CD14-positive monocyte (primary cell): Measurements from ENCODE around the gene APBB1. TPM values are rescaled to one million over a fixed set of nuclear protein-coding genes. Genes with fewer than 3 reads are reported as not detected.

Experiments used
- DNase-seq, 3 donors: peaks; one replicate each; pipeline ENCODE4 v3.0.0-alpha.2; 2011 to 2022
- H2AFZ ChIP-seq: 2 replicates; pipeline ENCODE4 v1.6.0; 2012; ENCODE audit warnings: mild to moderate bottlenecking, low read depth, low read length, inconsistent platforms; ENCODE audit not compliant: insufficient read depth, poor library complexity, severe bottlenecking
- H3K27ac ChIP-seq, 2 donors: 1 replicate in 1 of 2; 2 replicates in 1 of 2; pipeline ENCODE4 v1.5.1; 2012 to 2013; ENCODE audit warnings: low read length in 2 of 2, control low read depth in 1 of 2, inconsistent platforms in 1 of 2, low read depth in 1 of 2, mild to moderate bottlenecking in 1 of 2
- H3K27me3 ChIP-seq, 2 donors: one replicate each; pipeline versions ENCODE4 v1.6.0 to v1.6.1; 2011 to 2013; ENCODE audit warnings: low read length in 2 of 2; ENCODE audit not compliant: control insufficient read depth in 2 of 2, insufficient read depth in 2 of 2
- H3K36me3 ChIP-seq, 2 donors: replicated peaks in 1 of 2; 1 replicate in 1 of 2; 2 replicates in 1 of 2; pipeline versions ENCODE4 v1.5.1 to v1.6.1; 2012 to 2013; ENCODE audit warnings: low read length in 2 of 2, control low read depth in 1 of 2, inconsistent platforms in 1 of 2, mild to moderate bottlenecking in 1 of 2; ENCODE audit not compliant: insufficient read depth in 2 of 2, control insufficient read depth in 1 of 2
- H3K4me1 ChIP-seq, 2 donors: 1 replicate in 1 of 2; 2 replicates in 1 of 2; pipeline versions ENCODE4 v1.5.1 to v1.6.1; 2012 to 2013; ENCODE audit warnings: low read length in 2 of 2, control low read depth in 1 of 2, inconsistent platforms in 1 of 2, mild to moderate bottlenecking in 1 of 2, moderate library complexity in 1 of 2; ENCODE audit not compliant: insufficient read depth in 2 of 2, control insufficient read depth in 1 of 2
- H3K4me2 ChIP-seq: replicated peaks from 2 replicates; pipeline ENCODE3; 2012; ENCODE audit warnings: low read length, moderate library complexity, mild to moderate bottlenecking; ENCODE audit not compliant: poor library complexity, severe bottlenecking; ENCODE audit errors: extremely low read depth
- H3K4me3 ChIP-seq, 3 experiments: fragments of 200-600 bp in 1 of 3; sonication (generic) in 1 of 3; replicated peaks in 1 of 3; 1 replicate in 2 of 3; 2 replicates in 1 of 3; pipeline ENCODE4 v1.5.1; 2011 to 2013; ENCODE audit warnings: low read length in 3 of 3, mild to moderate bottlenecking in 3 of 3, control low read depth in 2 of 3, low read depth in 2 of 3, inconsistent platforms in 1 of 3, moderate library complexity in 1 of 3
- H3K79me2 ChIP-seq: 2 replicates; pipeline ENCODE4 v1.6.0; 2012; ENCODE audit warnings: mild to moderate bottlenecking, control low read depth, inconsistent platforms, low read length, moderate library complexity; ENCODE audit not compliant: insufficient read depth
- H3K9ac ChIP-seq: 2 replicates; pipeline ENCODE4 v1.6.0; 2017; ENCODE audit warnings: low read length, mild to moderate bottlenecking; ENCODE audit not compliant: insufficient read depth, poor library complexity, severe bottlenecking
- H3K9me3 ChIP-seq, 2 donors: replicated peaks in 1 of 2; 1 replicate in 1 of 2; 2 replicates in 1 of 2; pipeline versions ENCODE4 v1.5.1 to v1.6.1; 2012 to 2013; ENCODE audit warnings: low read length in 2 of 2, control low read depth in 1 of 2; ENCODE audit not compliant: control insufficient read depth in 1 of 2, insufficient read depth in 1 of 2
- H4K20me1 ChIP-seq: 2 replicates; pipeline ENCODE4 v1.6.0; 2012; ENCODE audit warnings: mild to moderate bottlenecking, low read length, control low read depth, moderate library complexity; ENCODE audit not compliant: insufficient read depth
- H3K27ac Mint-ChIP-seq, 7 donors: one replicate each; pipeline ENCODE4 v1.8.0; 2020; ENCODE audit warnings: mild to moderate bottlenecking in 7 of 7, mixed read lengths in 7 of 7, moderate library complexity in 6 of 7, inconsistent platforms in 2 of 7
- H3K27me3 Mint-ChIP-seq, 3 donors: one replicate each; pipeline ENCODE4 v1.8.0; 2021 to 2022; ENCODE audit warnings: low read depth in 3 of 3, mild to moderate bottlenecking in 3 of 3, mixed read lengths in 3 of 3, moderate library complexity in 3 of 3, inconsistent platforms in 1 of 3
- H3K36me3 Mint-ChIP-seq, 2 donors: one replicate each; pipeline ENCODE4 v1.8.0; 2020; ENCODE audit warnings: mixed read lengths in 2 of 2, inconsistent platforms in 1 of 2, mild to moderate bottlenecking in 1 of 2
- H3K4me1 Mint-ChIP-seq: one replicate; pipeline ENCODE4 v1.8.0; 2020; ENCODE audit warnings: mild to moderate bottlenecking, mixed read lengths
- H3K4me3 Mint-ChIP-seq, 2 donors: one replicate each; pipeline ENCODE4 v1.8.0; 2020; ENCODE audit warnings: mild to moderate bottlenecking in 2 of 2, mixed read lengths in 2 of 2, moderate library complexity in 1 of 2
- H3K9me3 Mint-ChIP-seq, 7 donors: one replicate each; pipeline ENCODE4 v1.8.0; 2020 to 2022; ENCODE audit warnings: mixed read lengths in 7 of 7, mild to moderate bottlenecking in 6 of 7, moderate library complexity in 6 of 7, inconsistent platforms in 2 of 7
- CTCF ChIP-seq: fragments of 200-600 bp; IDR thresholded peaks from one replicate; pipeline ENCODE4 v1.8.0; 2022; ENCODE audit warnings: antibody characterized with exemption, mild to moderate bottlenecking
- WGBS: methylation state at CpG from one replicate; pipeline ENCODE4 v1.1.5; 2013; ENCODE audit warnings: missing lambda C conversion rate; ENCODE audit not compliant: insufficient coverage; 5-methylcytosine and 5-hydroxymethylcytosine counted together
- intact Hi-C, 2 donors: fragments of 100-400 bp; cut with micrococcal nuclease; formaldehyde crosslinking; loops; one replicate each; pipeline versions ENCODE4 v1.15.0 to v1.15.1; 2023
- polyA plus RNA-seq, 3 donors: library from polyadenylated mRNA; depleted of rRNA in 1 of 3; unstranded in 2 of 3; stranded (reverse) in 1 of 3; fragments of 300-500 nt in 2 of 3; fragments of >200 nt in 1 of 3; fragmentation: Illumina TruSeq in 2 of 3; gene quantifications; 1 replicate in 2 of 3; 2 replicates in 1 of 3; pipeline ENCODE4 v1.2.3, GENCODE V29; 2012 to 2021

APBB1 gene
- polyA plus RNA-seq, 3 donors, result 0.85 to 2.5 (median 2.4) TPM

DNA sequence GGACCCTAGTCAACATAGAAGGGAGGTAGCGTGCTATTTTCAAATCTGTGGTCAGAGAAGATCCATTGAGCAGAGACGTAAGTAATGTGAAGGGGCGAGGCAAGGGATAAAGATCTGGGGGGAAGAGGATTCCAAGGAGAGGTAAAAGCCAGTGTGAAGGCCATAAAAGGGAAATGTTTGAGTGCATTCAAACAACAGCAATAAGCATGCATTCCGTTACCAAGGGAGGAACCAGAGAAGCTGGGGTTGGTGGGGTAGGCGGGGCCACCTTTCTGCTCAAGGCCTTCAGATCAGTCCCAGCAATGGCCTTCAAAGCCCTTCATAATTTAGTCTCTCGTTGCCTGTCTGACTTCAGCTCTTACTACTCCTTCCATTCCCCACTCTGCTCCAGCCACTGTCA, 47.1 kb downstream of the APBB1 start:
- Mint-ChIP-seq H3K4me3 (no peak overlapping the region), H3K36me3 (no peaks in the 10 kb centered on the region), H3K27me3 (no peaks in the 10 kb centered on the region), H3K27ac (no peak overlapping the region), H3K4me1 (no peaks in the 10 kb centered on the region), H3K9me3 (no peaks in the 10 kb centered on the region)
- Histone ChIP-seq H3K4me3 (no peak overlapping the region), H3K27me3 (no peaks in the 10 kb centered on the region), H3K79me2 (no peaks in the 10 kb centered on the region), H3K36me3 (no peaks in the 10 kb centered on the region), H3K9ac (no peak overlapping the region), H4K20me1 (no peaks in the 10 kb centered on the region), H3K9me3 (no peaks in the 10 kb centered on the region), H3K4me2 (no peak overlapping the region), H3K4me1 (no peaks in the 10 kb centered on the region), H2AFZ (no peak overlapping the region), H3K27ac (no peak overlapping the region)
- DNase-seq, result no peak
- WGBS, result 96% methylated on average over 6 of the region's 6 CpGs
- intact Hi-C loops, result no loop called here
- TF ChIP-seq CTCF, result no peak

GRCh38 chr11:6365659-6366058, 53.2 kb downstream of the APBB1 start:
- no peaks in the 10 kb centered on the region for H4K20me1 ChIP-seq
- H3K27me3 ChIP-seq, result no peaks in the 10 kb centered on the region
- Mint-ChIP-seq H3K4me1 (no peaks in the 10 kb centered on the region), H3K36me3 (no peaks in the 10 kb centered on the region), H3K27ac (no peak overlapping the region), H3K4me3 (no peak overlapping the region), H3K9me3 (no peaks in the 10 kb centered on the region), H3K27me3 (no peaks in the 10 kb centered on the region)
- intact Hi-C loops, result no loop called here
- H3K9ac ChIP-seq, result no peak overlapping the region
- no peaks in the 10 kb centered on the region for H3K36me3 ChIP-seq
- 94% methylated on average over 2 of the region's 2 CpGs for WGBS
- DNase-seq, result no peak
- no peak overlapping the region for H3K4me3 ChIP-seq
- TF ChIP-seq CTCF, result no peak
- H3K27ac ChIP-seq, result no peak overlapping the region
- H3K4me1 ChIP-seq, result no peaks in the 10 kb centered on the region
- no peak overlapping the region for H3K4me2 ChIP-seq
- H3K9me3 ChIP-seq, result no peaks in the 10 kb centered on the region
- no peaks in the 10 kb centered on the region for H3K79me2 ChIP-seq
- H2AFZ ChIP-seq, result no peak overlapping the region
